Measurements from ENCODE around the gene BCR. TPM values are rescaled to one million over a fixed set of nuclear protein-coding genes. Genes with fewer than 3 reads are reported as not detected.

BCR gene
- total RNA-seq, 1 experiment from 2014 or later = 129 TPM

- H3K27ac Mint-ChIP-seq = no peak overlapping the region
- no peak for TF ChIP-seq FOXP1 (CRISPR knock-in tag; IDR thresholded peaks at IDR 0.05; ENCODE audit: borderline replicate concordance)
- TF ChIP-seq ARID4B (CRISPR knock-in tag; IDR thresholded peaks at IDR 0.05; ENCODE audit: borderline replicate concordance) = no peak
- no peak for TF ChIP-seq NFATC4 (CRISPR knock-in tag; IDR thresholded peaks at IDR 0.05)
- TF ChIP-seq RORB (CRISPR knock-in tag; IDR thresholded peaks at IDR 0.05) = no peak
- TF ChIP-seq FOXK1 (CRISPR knock-in tag; IDR thresholded peaks at IDR 0.05) = no peak
- TF ChIP-seq NR3C1 (CRISPR knock-in tag; conservative IDR thresholded peaks at IDR 0.05; ENCODE audit: low read depth) = no peak
- TF ChIP-seq AR (CRISPR knock-in tag; IDR thresholded peaks at IDR 0.05) = no peak
- no peak for TF ChIP-seq MLX (CRISPR knock-in tag; IDR thresholded peaks at IDR 0.05)
- TF ChIP-seq ATF1 (CRISPR knock-in tag; IDR thresholded peaks at IDR 0.05) = no peak
- TF ChIP-seq ATF6 (CRISPR knock-in tag; IDR thresholded peaks at IDR 0.05) = no peak
- no peak for TF ChIP-seq TCF7 (CRISPR knock-in tag; IDR thresholded peaks at IDR 0.05; ENCODE audit: low read depth)
- CTCF ChIA-PET = interaction anchor here (1.0 to 1.1 kb wide), 2 partner anchors 106 to 108 kb away, joined by 3 to 4 read pairs; partner anchors contain the start of gene BCR
- POLR2A ChIA-PET = no interaction called here
- H3K4me3 Mint-ChIP-seq = no peak overlapping the region
- no peak for ATAC-seq
- peaks cover 60% of the 10 kb centered on the region for H3K36me3 Mint-ChIP-seq
- no peaks in the 10 kb centered on the region for H3K9me3 Mint-ChIP-seq
- no peaks in the 10 kb centered on the region for H3K4me1 Mint-ChIP-seq
- no peaks in the 10 kb centered on the region for H3K27me3 Mint-ChIP-seq (ENCODE audit: low read depth)
- no peak for DNase-seq (ENCODE audit: low spot score)
Measured at GRCh38 chr22:23288301-23289129, 108.2 kb downstream of the BCR start.

- ChIA-PET CTCF (interaction anchor here (1.0 to 2.3 kb wide), 4 partner anchors 19 to 132 kb away, joined by 3 to 10 read pairs (median 6); partner anchors contain the start of gene BCR), POLR2A (no interaction called here)
- Mint-ChIP-seq H3K27ac (no peak overlapping the region), H3K36me3 (peaks cover 66% of the 10 kb centered on the region), H3K4me3 (no peak overlapping the region), H3K27me3 (ENCODE audit: low read depth) (no peaks in the 10 kb centered on the region), H3K4me1 (no peaks in the 10 kb centered on the region), H3K9me3 (no peaks in the 10 kb centered on the region)
- DNase-seq (ENCODE audit: low spot score) (no peak), ATAC-seq (no peak)
- no peak for TF ChIP-seq IRF1 (CRISPR knock-in tag; IDR thresholded peaks at IDR 0.05)
- TF ChIP-seq NR2C2 (CRISPR knock-in tag; IDR thresholded peaks at IDR 0.05) = no peak
- no peak for TF ChIP-seq SMAD4 (CRISPR knock-in tag; IDR thresholded peaks at IDR 0.05)
- TF ChIP-seq ETV6 (CRISPR knock-in tag; IDR thresholded peaks at IDR 0.05) = no peak
- no peak for TF ChIP-seq CTCF (IDR thresholded peaks at IDR 0.05)
- TF ChIP-seq HMGA2 (CRISPR knock-in tag; IDR thresholded peaks at IDR 0.05) = no peak
- no peak for TF ChIP-seq FOXP1 (CRISPR knock-in tag; IDR thresholded peaks at IDR 0.05; ENCODE audit: borderline replicate concordance)
- TF ChIP-seq CDX4 (CRISPR knock-in tag; IDR thresholded peaks at IDR 0.05; ENCODE audit: borderline replicate concordance) = no peak
- TF ChIP-seq ZBTB21 (CRISPR knock-in tag; IDR thresholded peaks at IDR 0.05; ENCODE audit: borderline replicate concordance) = no peak
- TF ChIP-seq SP1 (CRISPR knock-in tag; conservative IDR thresholded peaks at IDR 0.05) = no peak
- no peak for TF ChIP-seq GTF2I (CRISPR knock-in tag; conservative IDR thresholded peaks at IDR 0.05)
- no peak for TF ChIP-seq TEAD1 (CRISPR knock-in tag; IDR thresholded peaks at IDR 0.05)
Measured at GRCh38 chr22:23289130-23289503, 108.8 kb downstream of the BCR start.

All from WTC11 (cell line).